Activated naive CD8-positive, alpha-beta T cell (primary cell): ENCODE results near the gene GSS.

ENCODE experiments used
- H3K27ac Mint-ChIP-seq: one replicate; pipeline ENCODE4 v1.8.0; 2021; ENCODE audit warnings: mixed read lengths
- H3K27me3 Mint-ChIP-seq: one replicate; pipeline ENCODE4 v1.8.0; 2021; ENCODE audit warnings: mixed read lengths
- H3K36me3 Mint-ChIP-seq: one replicate; pipeline ENCODE4 v1.8.0; 2021; ENCODE audit warnings: mixed read lengths
- H3K4me1 Mint-ChIP-seq: one replicate; pipeline ENCODE4 v1.8.0; 2021; ENCODE audit warnings: low read depth, mixed read lengths
- H3K4me3 Mint-ChIP-seq: one replicate; pipeline ENCODE4 v1.8.0; 2021; ENCODE audit warnings: mild to moderate bottlenecking, mixed read lengths
- H3K9me3 Mint-ChIP-seq: one replicate; pipeline ENCODE4 v1.8.0; 2021; ENCODE audit warnings: low read depth, mixed read lengths

The GSS gene

DNA sequence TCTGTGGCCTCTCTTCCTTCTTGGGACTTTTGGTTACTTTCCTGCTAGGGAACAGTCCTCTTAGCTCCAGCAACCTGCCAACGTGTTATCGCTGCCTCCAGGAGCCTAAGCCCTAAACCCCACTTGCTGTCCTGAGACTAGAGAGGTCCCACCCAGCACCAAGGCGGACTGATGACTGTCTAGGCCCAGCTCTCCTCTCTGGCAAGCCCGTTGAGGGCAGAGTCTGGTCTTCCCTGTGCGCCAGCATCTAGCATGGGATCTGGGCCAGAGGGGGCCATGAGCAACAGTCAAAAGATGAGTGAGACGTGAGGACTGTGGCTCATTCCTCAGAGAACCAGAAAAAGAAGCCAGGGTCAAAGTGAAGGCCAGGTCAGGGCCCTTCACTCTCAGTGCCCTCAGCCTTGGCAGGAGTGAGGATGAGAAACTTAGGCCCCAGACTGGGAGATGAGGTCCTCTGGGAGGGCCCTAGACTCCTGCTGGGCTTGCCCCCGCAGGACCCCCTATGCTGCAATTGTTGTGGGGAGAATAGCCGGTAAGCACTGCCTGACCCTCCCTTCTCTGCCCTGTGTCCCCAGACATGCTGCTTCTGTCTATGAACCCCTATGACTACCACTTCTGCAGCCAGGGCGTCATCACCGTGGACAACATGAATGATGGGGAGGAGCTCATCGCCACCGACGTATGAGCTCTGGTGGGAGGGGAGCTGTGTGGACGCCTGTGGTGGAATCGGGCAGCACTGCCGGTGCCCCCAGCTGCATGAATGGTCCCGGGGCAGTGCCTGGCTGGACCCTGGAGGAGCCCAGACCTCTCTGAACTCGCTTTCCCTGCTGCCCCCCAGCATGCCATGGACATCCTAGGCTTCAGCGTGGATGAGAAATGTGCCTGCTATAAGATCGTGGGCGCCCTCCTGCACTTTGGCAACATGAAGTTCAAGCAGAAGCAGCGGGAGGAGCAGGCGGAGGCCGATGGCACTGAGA lies 31.0 kb upstream of the GSS start:
- Mint-ChIP-seq H3K4me3 (no peak overlapping the region), H3K27me3 (peaks cover 4% of the 10 kb centered on the region), H3K4me1 (no peaks in the 10 kb centered on the region), H3K9me3 (no peaks in the 10 kb centered on the region), H3K36me3 (no peaks in the 10 kb centered on the region), H3K27ac (no peak overlapping the region)

DNA sequence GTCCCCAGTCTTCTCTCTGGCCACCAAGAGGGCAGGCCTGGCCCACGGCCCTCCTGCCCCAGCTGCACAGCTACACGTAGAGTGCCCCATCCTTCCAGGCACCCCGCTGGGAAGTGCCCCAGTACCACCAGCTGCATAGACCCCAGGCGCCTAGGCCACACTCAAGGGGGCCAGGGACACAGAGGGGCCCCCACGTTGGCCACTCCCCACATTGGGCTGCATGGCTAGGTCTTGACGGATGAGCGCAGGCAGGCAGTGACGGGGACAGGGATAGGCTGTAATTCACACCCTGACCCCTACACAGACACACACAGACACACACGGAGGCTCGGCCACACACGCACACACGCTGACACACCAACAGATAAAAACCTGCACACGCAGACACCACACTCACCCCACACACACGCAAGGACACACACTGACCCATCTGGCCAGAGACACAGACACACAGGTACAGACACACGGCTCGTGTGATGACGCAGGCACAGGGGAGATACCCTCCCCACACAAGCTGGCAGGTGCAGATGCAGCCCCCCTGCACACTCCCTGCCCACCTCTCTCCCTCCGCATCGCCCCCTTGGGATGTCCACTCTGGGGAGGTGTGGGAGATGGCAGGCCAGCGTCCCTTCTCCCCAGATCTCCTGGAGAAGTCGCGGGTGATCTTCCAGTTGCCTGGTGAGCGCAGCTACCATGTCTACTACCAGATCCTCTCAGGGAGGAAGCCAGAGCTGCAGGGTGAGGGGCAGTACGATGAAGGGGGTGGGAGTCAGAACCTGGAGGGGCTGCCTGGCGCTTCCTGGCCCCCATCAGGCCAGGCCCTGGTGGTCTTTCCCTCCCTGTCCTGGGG lies 30.1 kb upstream of the GSS start:
- no peak overlapping the region for H3K27ac Mint-ChIP-seq
- peaks cover 4% of the 10 kb centered on the region for H3K27me3 Mint-ChIP-seq
- H3K36me3 Mint-ChIP-seq = no peaks in the 10 kb centered on the region
- H3K4me3 Mint-ChIP-seq = no peak overlapping the region
- H3K4me1 Mint-ChIP-seq = no peaks in the 10 kb centered on the region
- no peaks in the 10 kb centered on the region for H3K9me3 Mint-ChIP-seq

GRCh38 chr20:34984756-34985261 lies 29.2 kb upstream of the GSS start:
- H3K27me3 Mint-ChIP-seq = peaks cover 4% of the 10 kb centered on the region
- no peaks in the 10 kb centered on the region for H3K4me1 Mint-ChIP-seq
- H3K9me3 Mint-ChIP-seq = no peaks in the 10 kb centered on the region
- no peak overlapping the region for H3K4me3 Mint-ChIP-seq
- no peaks in the 10 kb centered on the region for H3K36me3 Mint-ChIP-seq
- no peak overlapping the region for H3K27ac Mint-ChIP-seq

DNA sequence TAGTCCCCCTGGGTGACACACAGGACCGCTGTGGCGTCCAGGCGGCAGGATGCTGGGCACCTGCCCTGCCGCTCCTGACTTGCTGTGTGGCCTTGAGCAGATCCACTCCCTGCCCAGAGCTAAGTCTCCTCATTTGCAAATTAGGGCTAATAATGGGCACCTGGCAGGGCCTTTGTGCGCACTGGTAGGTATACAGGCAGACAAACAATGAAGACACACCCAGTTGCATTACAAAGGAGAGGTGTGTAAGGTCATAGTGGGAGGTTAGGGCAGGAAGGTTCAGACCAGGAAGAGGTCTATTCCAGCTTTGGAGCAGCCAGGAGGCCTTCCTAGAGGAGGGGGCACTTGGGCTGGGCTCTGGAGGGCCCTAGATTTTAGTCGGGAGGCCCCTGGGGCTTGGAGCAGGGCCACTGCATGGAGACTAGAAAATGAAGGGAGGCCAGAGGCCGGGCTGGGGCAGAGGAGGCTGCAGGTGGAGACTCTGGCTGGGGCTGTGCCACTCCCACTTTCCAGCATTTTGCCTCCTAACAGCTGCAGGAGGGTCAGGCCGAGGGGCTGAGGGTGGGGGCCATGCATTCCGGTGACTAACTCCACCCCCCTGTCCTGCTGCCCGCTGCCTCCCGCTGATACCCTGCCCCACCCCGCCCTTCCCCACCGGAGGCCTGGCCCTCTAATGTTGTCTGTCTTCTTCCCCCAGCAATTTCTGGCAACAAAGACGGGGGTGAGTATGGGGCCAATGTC lies 28.6 kb upstream of the GSS start:
- no peak overlapping the region for H3K4me3 Mint-ChIP-seq
- H3K36me3 Mint-ChIP-seq = no peaks in the 10 kb centered on the region
- no peaks in the 10 kb centered on the region for H3K9me3 Mint-ChIP-seq
- peaks cover 4% of the 10 kb centered on the region for H3K27me3 Mint-ChIP-seq
- no peaks in the 10 kb centered on the region for H3K4me1 Mint-ChIP-seq
- H3K27ac Mint-ChIP-seq = no peak overlapping the region

DNA sequence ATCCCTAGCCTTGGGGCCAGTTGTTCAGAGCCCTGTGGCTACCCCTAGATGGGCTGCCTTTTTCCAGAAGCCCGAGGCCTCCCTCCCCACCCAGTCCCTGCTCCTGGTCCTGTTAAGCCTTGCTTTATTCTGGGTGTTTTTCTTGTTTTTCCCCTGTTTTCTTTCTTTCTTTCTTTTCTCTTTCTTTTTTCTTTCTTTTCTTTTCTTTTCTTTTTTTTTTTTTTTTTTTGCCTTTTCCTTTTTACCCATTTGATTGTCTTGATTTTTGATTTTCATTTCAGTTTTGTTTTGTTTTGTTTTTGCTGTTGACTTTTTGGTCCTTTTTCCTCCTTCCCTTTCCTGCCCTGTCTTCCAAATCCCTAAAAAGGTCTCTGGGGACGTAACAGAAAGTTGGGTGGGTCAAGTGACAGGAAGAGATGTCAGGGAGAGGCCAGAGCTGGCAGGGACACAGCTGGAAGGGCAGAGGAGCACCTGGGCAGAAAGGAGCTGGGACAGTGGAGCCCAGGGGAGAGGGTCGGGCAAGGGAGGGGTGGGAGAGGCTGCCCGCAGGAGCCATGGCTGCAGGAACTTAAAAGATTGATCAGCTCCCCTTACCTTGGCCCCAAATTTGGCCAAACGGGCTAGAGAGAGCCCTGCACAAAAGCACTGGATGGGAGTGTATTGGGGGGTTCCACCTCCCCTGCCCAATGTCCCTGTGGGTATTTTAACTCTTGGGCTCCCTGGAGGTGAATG lies 27.6 kb upstream of the GSS start:
- no peak overlapping the region for H3K27ac Mint-ChIP-seq
- no peaks in the 10 kb centered on the region for H3K4me1 Mint-ChIP-seq
- H3K9me3 Mint-ChIP-seq = no peaks in the 10 kb centered on the region
- H3K27me3 Mint-ChIP-seq = peaks cover 4% of the 10 kb centered on the region
- H3K36me3 Mint-ChIP-seq = no peaks in the 10 kb centered on the region
- no peak overlapping the region for H3K4me3 Mint-ChIP-seq

DNA sequence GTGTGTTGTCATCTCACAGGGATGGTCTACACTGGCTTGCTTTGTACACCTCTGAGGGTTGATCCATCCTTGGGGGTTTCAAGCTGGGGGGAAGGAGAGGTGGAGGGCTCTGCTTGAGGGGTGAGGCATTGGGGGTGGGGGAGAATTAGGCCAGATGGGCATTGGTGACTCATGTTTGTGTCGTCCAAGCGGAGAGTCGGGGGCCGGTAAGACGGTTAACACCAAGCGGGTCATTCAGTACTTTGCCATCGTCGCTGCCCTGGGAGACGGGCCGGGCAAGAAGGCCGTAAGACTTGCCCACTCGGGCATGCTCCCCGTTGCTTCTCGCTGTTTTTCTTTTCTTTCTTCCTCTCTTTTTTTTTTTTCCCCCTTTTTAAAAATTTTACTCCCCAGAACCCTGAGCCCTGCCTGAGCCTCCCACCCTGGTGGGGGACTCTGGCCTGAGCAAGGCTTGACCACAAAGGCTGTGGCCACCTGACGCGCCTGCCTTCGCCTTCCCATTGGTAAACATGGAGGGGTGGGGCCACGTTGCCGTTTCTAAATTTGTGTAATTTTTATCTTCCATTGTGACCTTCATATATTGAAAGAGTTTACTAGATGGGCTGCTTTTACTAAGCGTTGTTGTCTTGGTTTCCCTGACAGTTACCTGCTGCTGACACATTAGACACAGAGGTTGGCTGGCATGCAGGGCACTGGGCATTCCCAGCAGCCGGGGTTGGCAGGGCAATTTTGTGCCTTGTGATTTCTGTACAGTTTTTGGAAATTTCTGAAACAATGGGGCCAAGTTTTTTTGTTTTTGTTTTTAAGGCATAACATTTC lies 26.9 kb upstream of the GSS start:
- Mint-ChIP-seq H3K4me1 (no peaks in the 10 kb centered on the region), H3K4me3 (no peak overlapping the region), H3K27ac (no peak overlapping the region), H3K9me3 (no peaks in the 10 kb centered on the region), H3K36me3 (no peaks in the 10 kb centered on the region), H3K27me3 (peaks cover 4% of the 10 kb centered on the region)

DNA sequence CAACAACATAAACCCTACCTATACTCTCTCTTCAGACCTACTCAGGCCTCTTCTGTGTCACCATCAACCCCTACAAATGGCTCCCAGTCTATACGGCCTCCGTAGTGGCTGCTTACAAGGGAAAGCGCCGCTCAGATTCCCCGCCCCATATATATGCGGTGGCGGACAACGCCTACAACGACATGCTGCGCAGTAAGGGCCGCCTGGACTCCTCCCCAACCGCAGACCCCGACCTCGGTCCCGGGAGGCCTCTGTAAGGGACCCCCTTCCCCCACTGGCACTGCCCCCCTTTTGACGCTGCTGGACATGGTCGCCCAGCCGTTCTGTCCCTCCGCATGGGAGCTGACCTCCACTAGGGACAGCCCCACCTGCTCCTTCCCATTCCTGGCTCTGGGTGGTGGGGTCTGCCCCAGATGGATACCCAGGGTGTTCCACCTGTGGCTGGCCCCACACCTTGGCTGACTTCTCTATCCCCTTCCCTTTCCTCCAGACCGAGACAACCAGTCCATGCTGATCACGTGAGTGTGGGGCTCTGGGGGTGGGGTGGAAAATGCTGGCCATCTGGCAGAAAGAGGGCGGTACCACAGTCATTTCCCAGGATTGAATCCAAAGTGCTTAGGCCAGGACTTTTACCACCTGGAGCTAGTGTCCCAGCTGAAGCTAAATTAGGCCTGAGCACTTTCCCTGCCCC lies 25.1 kb upstream of the GSS start:
- H3K4me3 Mint-ChIP-seq = no peak overlapping the region
- no peaks in the 10 kb centered on the region for H3K9me3 Mint-ChIP-seq
- H3K27ac Mint-ChIP-seq = no peak overlapping the region
- H3K27me3 Mint-ChIP-seq = peaks cover 7% of the 10 kb centered on the region
- H3K36me3 Mint-ChIP-seq = no peaks in the 10 kb centered on the region
- no peaks in the 10 kb centered on the region for H3K4me1 Mint-ChIP-seq

DNA sequence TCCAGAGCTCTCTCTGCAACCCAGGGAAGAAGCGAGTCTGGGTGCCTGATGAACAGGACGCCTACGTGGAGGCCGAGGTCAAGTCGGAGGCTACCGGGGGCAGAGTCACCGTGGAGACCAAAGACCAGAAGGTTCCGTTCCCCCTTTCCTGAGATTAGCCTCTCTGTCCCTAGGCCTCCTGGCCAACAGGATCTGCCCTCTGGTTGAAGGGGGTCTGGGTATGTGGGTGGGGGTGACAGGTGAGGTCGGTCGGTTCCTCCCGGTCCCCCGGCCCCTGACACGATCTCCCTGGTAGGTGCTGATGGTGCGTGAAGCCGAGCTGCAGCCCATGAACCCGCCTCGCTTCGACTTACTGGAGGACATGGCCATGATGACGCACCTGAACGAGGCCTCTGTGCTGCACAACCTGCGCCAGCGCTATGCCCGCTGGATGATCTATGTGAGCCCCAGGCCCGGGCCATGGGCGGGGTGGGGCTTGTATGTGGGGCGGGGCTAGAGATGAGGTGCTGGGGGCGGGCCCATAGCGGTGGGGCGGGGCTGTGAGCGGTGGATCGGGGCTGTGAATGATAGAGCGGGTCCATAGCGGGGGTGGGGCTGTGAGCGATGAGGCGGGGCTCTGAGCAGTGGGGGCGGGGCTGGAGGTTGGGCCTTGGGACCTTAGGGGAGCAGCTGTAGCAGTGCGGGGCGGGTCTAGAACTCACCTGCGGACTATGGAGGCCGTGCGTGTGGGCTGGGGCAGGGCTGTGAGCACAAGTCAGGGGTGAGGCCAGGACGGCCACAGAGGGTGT lies 24.0 kb upstream of the GSS start:
- Mint-ChIP-seq H3K4me3 (no peak overlapping the region), H3K36me3 (no peaks in the 10 kb centered on the region), H3K27ac (no peak overlapping the region), H3K27me3 (peaks cover 7% of the 10 kb centered on the region), H3K4me1 (no peaks in the 10 kb centered on the region), H3K9me3 (no peaks in the 10 kb centered on the region)

GRCh38 chr20:34978092-34978744 lies 22.6 kb upstream of the GSS start:
- no peak overlapping the region for H3K27ac Mint-ChIP-seq
- H3K4me3 Mint-ChIP-seq = no peak overlapping the region
- H3K36me3 Mint-ChIP-seq = no peaks in the 10 kb centered on the region
- H3K4me1 Mint-ChIP-seq = no peaks in the 10 kb centered on the region
- H3K9me3 Mint-ChIP-seq = no peaks in the 10 kb centered on the region
- H3K27me3 Mint-ChIP-seq = peaks cover 6% of the 10 kb centered on the region

DNA sequence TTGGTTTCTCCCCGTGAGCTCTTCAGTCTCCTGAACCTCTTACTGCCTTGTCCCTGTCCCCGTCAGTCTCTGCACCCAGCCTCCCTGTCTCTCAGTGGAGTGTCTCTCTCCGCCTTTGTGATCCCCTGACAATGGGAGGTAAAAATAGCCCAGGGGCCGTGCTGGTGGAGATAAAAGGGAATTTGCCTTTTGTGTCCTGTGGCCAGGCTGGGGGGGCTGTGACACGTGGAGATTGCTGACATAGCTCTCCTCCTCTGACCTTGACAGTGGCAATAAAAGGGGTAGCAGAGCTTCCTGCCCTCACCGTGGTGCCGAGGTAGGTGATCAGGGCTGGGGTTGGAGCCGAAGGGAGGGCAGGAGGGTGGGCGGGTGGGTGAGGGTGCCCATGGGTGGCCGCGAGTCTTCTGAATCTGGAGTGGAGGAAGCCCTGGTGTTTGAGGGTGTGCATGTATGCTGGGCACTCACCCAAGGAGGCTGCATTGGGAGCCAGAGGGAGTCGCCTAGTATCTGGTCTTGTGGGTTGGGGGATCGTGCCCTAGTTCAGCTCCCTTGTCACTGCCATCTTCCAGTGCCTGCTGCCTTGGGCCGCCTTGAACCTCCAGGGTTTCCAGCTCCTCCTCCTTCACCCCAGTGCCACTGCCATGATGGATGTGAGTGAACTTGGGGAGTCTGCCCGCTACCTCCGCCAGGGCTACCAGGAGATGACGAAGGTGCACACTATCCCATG lies 21.9 kb upstream of the GSS start:
- H3K36me3 Mint-ChIP-seq = no peaks in the 10 kb centered on the region

GRCh38 chr20:34976286-34976685 lies 20.7 kb upstream of the GSS start:
- H3K9me3 Mint-ChIP-seq = no peaks in the 10 kb centered on the region
- peaks cover 2% of the 10 kb centered on the region for H3K36me3 Mint-ChIP-seq
- no peaks in the 10 kb centered on the region for H3K4me1 Mint-ChIP-seq
- no peak overlapping the region for H3K4me3 Mint-ChIP-seq
- peaks cover 2% of the 10 kb centered on the region for H3K27me3 Mint-ChIP-seq
- no peak overlapping the region for H3K27ac Mint-ChIP-seq

More for the DNA sequence above, 21.9 kb upstream of the GSS start:
- H3K4me1 Mint-ChIP-seq = no peaks in the 10 kb centered on the region
- H3K9me3 Mint-ChIP-seq = no peaks in the 10 kb centered on the region
- H3K27ac Mint-ChIP-seq = no peak overlapping the region
- H3K4me3 Mint-ChIP-seq = no peak overlapping the region
- peaks cover 2% of the 10 kb centered on the region for H3K27me3 Mint-ChIP-seq

GRCh38 chr20:34974246-34974645 lies 18.6 kb upstream of the GSS start:
- Mint-ChIP-seq H3K4me3 (no peak overlapping the region), H3K27me3 (peaks cover 2% of the 10 kb centered on the region), H3K9me3 (no peaks in the 10 kb centered on the region), H3K4me1 (no peaks in the 10 kb centered on the region), H3K36me3 (peaks cover 2% of the 10 kb centered on the region), H3K27ac (no peak overlapping the region)
